Measurements from ENCODE around the gene ANO10. TPM values are rescaled to one million over a fixed set of nuclear protein-coding genes. Genes with fewer than 3 reads are reported as not detected.

The ANO10 gene
- total and polyA plus RNA-seq, 4 donors = 33.7 to 44.2 (median 38.3) TPM

DNA sequence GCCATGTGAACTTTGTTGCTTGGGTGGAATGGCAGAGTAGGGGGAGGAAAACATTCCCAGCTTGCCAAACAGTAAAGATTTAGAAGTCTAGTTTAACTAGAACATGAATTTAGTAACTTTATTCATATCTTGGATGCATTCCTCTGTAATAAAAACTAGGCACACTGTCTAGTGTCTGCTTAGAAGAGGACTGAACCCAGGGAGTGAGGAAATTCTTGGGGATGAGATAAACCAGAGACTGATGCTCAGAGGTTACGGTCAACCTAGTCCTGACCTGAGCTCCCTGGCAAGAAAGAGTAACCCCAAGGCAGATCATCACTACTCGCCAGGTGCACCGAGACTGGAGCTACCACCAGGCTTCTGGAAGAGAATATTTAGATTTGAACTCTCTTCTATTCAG lies 277.3 kb downstream of the ANO10 start:
- no CpG with 5 or more reads among the region's 3 CpGs for WGBS (ENCODE audit: insufficient coverage)
- H3K27ac ChIP-seq (ENCODE audit: low read depth, low read length) = no peak overlapping the region

DNA sequence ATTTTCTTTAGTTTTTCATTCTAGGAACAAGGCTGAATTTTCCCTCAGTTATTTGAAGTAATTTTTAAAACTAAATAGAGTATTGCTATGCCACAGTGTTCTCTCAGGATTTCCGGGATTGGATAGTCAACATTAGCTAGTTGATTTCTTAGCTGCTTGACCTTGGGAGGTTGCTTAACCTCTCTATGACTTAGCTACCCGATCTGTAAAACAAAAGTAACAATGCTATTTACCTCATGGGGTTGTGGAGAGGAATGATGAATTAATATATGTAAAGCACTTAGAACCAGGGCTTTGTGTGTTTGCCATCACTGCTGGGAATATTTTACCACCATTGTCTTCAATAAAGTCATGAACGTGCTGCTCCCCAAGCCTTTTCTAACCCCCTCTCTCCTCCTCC lies 278.0 kb downstream of the ANO10 start:
- Histone ChIP-seq H3K4me1 (ENCODE audit: control insufficient read depth, insufficient read depth, low read length) (no peaks in the 10 kb centered on the region), H3K4me3 (ENCODE audit: low read depth, low read length) (no peak overlapping the region), H3K9me3 (ENCODE audit: control insufficient read depth, insufficient read depth, low read length) (no peaks in the 10 kb centered on the region), H3K27me3 (ENCODE audit: control insufficient read depth, insufficient read depth, low read length) (no peaks in the 10 kb centered on the region), H3K36me3 (ENCODE audit: control insufficient read depth, insufficient read depth, low read length) (peaks cover 29% of the 10 kb centered on the region), H3K27ac (ENCODE audit: low read depth, low read length) (no peak overlapping the region)
- DNase-seq (ENCODE audit: low read depth in 4 of 6, low spot score in 6 of 6) = no peak
- 80% methylated on average over 1 of the region's 3 CpGs for WGBS (ENCODE audit: insufficient coverage)

More for the DNA sequence above, 277.3 kb downstream of the ANO10 start:
- Histone ChIP-seq H3K4me3 (ENCODE audit: low read depth, low read length) (no peak overlapping the region), H3K36me3 (ENCODE audit: control insufficient read depth, insufficient read depth, low read length) (peaks cover 31% of the 10 kb centered on the region), H3K9me3 (ENCODE audit: control insufficient read depth, insufficient read depth, low read length) (no peaks in the 10 kb centered on the region), H3K4me1 (ENCODE audit: control insufficient read depth, insufficient read depth, low read length) (no peaks in the 10 kb centered on the region), H3K27me3 (ENCODE audit: control insufficient read depth, insufficient read depth, low read length) (no peaks in the 10 kb centered on the region)
- DNase-seq (ENCODE audit: low read depth in 4 of 6, low spot score in 6 of 6) = no peak

DNA sequence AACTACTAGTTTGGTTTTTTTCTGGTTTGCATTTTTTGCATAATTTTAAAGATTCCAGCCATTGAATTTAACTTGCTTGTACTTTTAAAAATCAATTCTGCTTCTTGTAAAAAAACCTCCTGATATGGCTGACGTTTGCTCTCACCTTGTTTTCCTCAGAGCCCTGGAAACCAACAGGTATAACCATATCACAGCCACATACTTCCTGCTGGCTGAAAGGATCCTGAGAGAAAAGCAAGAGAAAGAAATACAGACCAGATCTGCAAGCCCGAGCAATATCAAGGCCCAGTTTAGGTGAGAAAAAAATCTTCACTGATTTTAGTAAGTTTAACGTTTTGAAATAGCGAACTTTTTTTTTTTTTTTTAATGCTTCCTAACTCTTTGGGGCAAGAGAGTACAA lies 278.6 kb downstream of the ANO10 start:
- Histone ChIP-seq H3K27me3 (ENCODE audit: control insufficient read depth, insufficient read depth, low read length) (no peaks in the 10 kb centered on the region), H3K4me3 (ENCODE audit: low read depth, low read length) (no peak overlapping the region), H3K9me3 (ENCODE audit: control insufficient read depth, insufficient read depth, low read length) (peaks cover 3% of the 10 kb centered on the region), H3K27ac (ENCODE audit: low read depth, low read length) (no peak overlapping the region), H3K4me1 (ENCODE audit: control insufficient read depth, insufficient read depth, low read length) (no peaks in the 10 kb centered on the region), H3K36me3 (ENCODE audit: control insufficient read depth, insufficient read depth, low read length) (peaks cover 24% of the 10 kb centered on the region)
- 60% methylated on average over 1 of the region's 4 CpGs for WGBS (ENCODE audit: insufficient coverage)
- no peak for DNase-seq (ENCODE audit: low read depth in 4 of 6, low spot score in 6 of 6)

DNA sequence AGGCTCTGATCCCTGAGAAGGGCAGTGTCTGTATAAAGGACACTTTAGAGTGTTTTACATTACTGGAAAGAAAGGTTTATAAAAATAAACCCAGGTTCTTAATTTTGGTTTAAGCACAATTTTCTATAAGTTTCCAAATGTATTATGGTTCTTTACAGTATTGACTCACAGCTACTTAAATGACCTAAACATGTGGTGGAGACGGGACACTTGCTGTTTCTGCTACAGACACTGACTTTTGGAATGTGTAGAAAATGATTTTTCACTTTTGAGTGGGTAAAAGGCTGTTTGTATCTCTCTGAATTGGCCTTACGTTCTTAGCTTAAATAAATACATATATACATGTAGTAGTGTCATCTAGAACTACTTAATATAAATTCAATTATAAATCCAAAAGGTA lies 280.0 kb downstream of the ANO10 start:
- Histone ChIP-seq H3K27me3 (ENCODE audit: control insufficient read depth, insufficient read depth, low read length) (no peaks in the 10 kb centered on the region), H3K4me3 (ENCODE audit: low read depth, low read length) (no peak overlapping the region), H3K36me3 (ENCODE audit: control insufficient read depth, insufficient read depth, low read length) (peaks cover 18% of the 10 kb centered on the region), H3K9me3 (ENCODE audit: control insufficient read depth, insufficient read depth, low read length) (peaks cover 8% of the 10 kb centered on the region), H3K4me1 (ENCODE audit: control insufficient read depth, insufficient read depth, low read length) (no peaks in the 10 kb centered on the region), H3K27ac (ENCODE audit: low read depth, low read length) (no peak overlapping the region)
- WGBS (ENCODE audit: insufficient coverage) = no CpG with 5 or more reads among the region's 2 CpGs
- no peak for DNase-seq (ENCODE audit: low read depth in 4 of 6, low spot score in 6 of 6)

DNA sequence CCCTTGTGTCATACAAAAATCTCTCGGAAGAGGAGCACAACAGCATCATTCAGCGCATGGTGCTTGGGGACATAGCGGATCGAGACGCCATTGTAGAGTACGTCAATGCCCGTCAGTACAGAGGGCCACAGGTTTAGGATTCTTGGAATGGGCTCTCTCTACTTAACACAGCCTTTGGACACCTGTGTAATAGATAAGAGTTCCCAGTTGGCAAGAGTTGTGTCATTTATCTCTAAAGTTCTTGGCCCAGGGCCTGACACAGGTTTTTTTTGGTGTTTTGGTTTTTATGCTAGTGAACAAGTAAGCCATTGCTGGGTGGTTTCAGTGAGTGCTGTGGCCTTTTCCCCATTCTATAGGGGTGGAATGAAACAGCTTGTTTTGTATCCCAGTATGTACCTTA lies 281.4 kb downstream of the ANO10 start:
- Histone ChIP-seq H3K27ac (ENCODE audit: low read depth, low read length) (no peak overlapping the region), H3K4me3 (ENCODE audit: low read depth, low read length) (no peak overlapping the region), H3K36me3 (ENCODE audit: control insufficient read depth, insufficient read depth, low read length) (peaks cover 27% of the 10 kb centered on the region), H3K9me3 (ENCODE audit: control insufficient read depth, insufficient read depth, low read length) (peaks cover 11% of the 10 kb centered on the region), H3K4me1 (ENCODE audit: control insufficient read depth, insufficient read depth, low read length) (no peaks in the 10 kb centered on the region), H3K27me3 (ENCODE audit: control insufficient read depth, insufficient read depth, low read length) (no peaks in the 10 kb centered on the region)
- DNase-seq (ENCODE audit: low read depth in 4 of 6, low spot score in 6 of 6) = no peak
- WGBS (ENCODE audit: insufficient coverage) = 93% methylated on average over 3 of the region's 7 CpGs

DNA sequence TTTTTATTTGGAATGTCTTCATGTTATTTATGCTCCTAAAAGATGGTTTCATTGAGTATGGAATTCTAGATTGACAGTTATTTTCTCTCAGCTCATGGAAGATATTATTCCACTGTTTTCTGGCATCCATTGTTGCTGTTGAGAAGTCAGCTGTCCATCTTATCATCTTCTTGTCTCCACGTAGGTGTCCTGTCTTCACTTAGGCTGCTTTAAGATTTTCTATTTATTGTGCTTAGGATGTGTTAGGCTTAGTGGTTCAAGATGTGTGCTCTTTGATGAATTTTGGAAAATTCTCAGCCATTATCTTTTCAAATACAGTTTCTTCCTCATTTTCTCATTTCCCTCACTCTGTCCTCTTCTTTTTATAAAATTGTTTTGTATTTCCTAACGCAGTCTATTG lies 283.5 kb downstream of the ANO10 start:
- Histone ChIP-seq H3K36me3 (ENCODE audit: control insufficient read depth, insufficient read depth, low read length) (peaks cover 28% of the 10 kb centered on the region), H3K4me1 (ENCODE audit: control insufficient read depth, insufficient read depth, low read length) (no peaks in the 10 kb centered on the region), H3K27me3 (ENCODE audit: control insufficient read depth, insufficient read depth, low read length) (no peaks in the 10 kb centered on the region), H3K27ac (ENCODE audit: low read depth, low read length) (no peak overlapping the region), H3K4me3 (ENCODE audit: low read depth, low read length) (no peak overlapping the region), H3K9me3 (ENCODE audit: control insufficient read depth, insufficient read depth, low read length) (peaks cover 12% of the 10 kb centered on the region)
- no CpG with 5 or more reads among the region's 2 CpGs for WGBS (ENCODE audit: insufficient coverage)
- DNase-seq (ENCODE audit: low read depth in 4 of 6, low spot score in 6 of 6) = no peak

DNA sequence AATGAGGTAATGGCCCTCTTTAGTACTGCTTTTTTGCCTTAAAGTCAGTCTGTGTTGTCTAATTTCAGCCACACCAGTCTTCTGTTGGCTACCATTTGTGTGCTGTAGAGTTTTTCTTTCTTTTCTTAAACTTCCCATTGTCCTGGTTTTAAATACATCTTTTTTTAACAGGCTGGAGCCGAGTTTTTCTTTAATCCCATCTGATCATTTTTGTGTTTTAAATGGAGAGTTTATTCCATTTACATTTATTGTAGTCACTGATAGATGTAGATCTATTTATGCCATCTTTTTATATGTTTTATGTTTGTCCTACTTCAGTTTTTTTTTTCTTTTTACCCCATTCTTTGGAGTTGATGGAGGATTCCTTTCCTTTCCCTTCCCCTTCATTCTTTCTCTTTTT lies 286.0 kb downstream of the ANO10 start:
- no peaks in the 10 kb centered on the region for H3K27me3 ChIP-seq (ENCODE audit: control insufficient read depth, insufficient read depth, low read length)
- no peak for DNase-seq (ENCODE audit: low read depth in 4 of 6, low spot score in 6 of 6)
- no CpG with 5 or more reads among the region's 1 CpG for WGBS (ENCODE audit: insufficient coverage)
- peaks cover 12% of the 10 kb centered on the region for H3K9me3 ChIP-seq (ENCODE audit: control insufficient read depth, insufficient read depth, low read length)
- H3K36me3 ChIP-seq (ENCODE audit: control insufficient read depth, insufficient read depth, low read length) = peaks cover 26% of the 10 kb centered on the region
- no peaks in the 10 kb centered on the region for H3K4me1 ChIP-seq (ENCODE audit: control insufficient read depth, insufficient read depth, low read length)
- H3K27ac ChIP-seq (ENCODE audit: low read depth, low read length) = no peak overlapping the region
- H3K4me3 ChIP-seq (ENCODE audit: low read depth, low read length) = no peak overlapping the region

DNA sequence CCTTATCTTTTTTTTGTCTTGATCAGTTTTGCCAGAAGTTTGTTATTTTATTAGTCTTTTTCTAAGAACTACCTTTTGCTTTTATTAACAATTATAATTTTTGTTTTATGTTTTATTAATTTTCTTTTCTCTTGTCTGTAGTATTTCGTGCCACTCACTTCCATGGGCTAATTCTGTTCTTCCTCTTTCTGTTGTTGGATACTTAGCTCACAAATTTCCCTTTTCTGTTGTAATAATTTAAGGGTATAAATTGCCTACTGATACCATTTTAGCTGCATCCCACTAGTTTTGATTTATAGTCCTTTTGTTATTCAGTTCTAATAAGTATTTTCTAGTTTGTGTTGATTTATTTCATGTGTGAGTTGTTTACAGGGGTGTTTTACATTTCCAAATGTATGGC lies 286.8 kb downstream of the ANO10 start:
- no peak for DNase-seq (ENCODE audit: low read depth in 4 of 6, low spot score in 6 of 6)
- H3K4me3 ChIP-seq (ENCODE audit: low read depth, low read length) = no peak overlapping the region
- H3K27ac ChIP-seq (ENCODE audit: low read depth, low read length) = no peak overlapping the region
- H3K36me3 ChIP-seq (ENCODE audit: control insufficient read depth, insufficient read depth, low read length) = peaks cover 21% of the 10 kb centered on the region
- WGBS (ENCODE audit: insufficient coverage) = no CpG with 5 or more reads among the region's 1 CpG
- H3K27me3 ChIP-seq (ENCODE audit: control insufficient read depth, insufficient read depth, low read length) = no peaks in the 10 kb centered on the region
- H3K9me3 ChIP-seq (ENCODE audit: control insufficient read depth, insufficient read depth, low read length) = peaks cover 12% of the 10 kb centered on the region
- no peaks in the 10 kb centered on the region for H3K4me1 ChIP-seq (ENCODE audit: control insufficient read depth, insufficient read depth, low read length)

DNA sequence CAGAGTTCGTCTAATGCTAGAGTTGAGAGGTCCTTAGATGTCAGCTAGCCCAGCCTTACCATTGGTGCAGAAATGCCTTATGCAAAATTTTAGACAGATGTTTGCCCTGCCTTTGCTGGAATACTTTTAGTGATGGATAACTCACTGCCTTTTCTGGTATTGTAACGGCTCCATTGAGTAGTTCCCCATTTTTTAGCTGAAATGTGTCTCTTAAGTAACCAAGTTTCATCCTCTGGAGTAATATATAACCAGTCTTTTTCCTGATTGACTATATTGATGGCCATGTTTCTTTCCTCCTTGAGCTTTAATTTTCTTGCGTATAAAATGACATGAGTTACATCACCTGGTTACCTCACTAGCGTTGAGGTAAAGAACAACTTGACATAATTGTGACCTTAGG lies 290.4 kb downstream of the ANO10 start:
- no peak for DNase-seq (ENCODE audit: low read depth in 4 of 6, low spot score in 6 of 6)
- WGBS (ENCODE audit: insufficient coverage) = 25% methylated on average over 1 of the region's 4 CpGs
- H3K9me3 ChIP-seq (ENCODE audit: control insufficient read depth, insufficient read depth, low read length) = peaks cover 4% of the 10 kb centered on the region
- H3K4me1 ChIP-seq (ENCODE audit: control insufficient read depth, insufficient read depth, low read length) = peaks cover 3% of the 10 kb centered on the region
- no peak overlapping the region for H3K4me3 ChIP-seq (ENCODE audit: low read depth, low read length)
- no peak overlapping the region for H3K27ac ChIP-seq (ENCODE audit: low read depth, low read length)
- no peaks in the 10 kb centered on the region for H3K27me3 ChIP-seq (ENCODE audit: control insufficient read depth, insufficient read depth, low read length)
- peaks cover 12% of the 10 kb centered on the region for H3K36me3 ChIP-seq (ENCODE audit: control insufficient read depth, insufficient read depth, low read length)

DNA sequence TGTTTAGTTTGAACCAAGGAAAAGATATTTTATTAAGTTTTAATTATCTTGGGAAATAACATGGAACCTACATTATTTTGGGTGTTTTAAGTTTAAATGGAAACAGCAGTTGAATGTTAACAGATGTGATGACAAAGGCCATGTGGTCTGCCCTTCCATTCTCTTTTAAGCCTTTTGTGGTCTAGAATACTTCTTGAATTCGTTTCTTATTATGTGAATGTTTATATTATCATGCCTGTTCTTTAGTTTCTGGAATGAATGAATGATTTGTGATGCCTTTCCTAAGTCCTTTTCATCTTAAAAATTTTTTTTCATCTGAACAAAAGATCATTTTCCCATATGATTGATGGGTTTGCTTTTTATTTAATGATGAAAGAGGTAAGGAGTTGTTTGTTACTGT lies 290.8 kb downstream of the ANO10 start:
- H3K4me1 ChIP-seq (ENCODE audit: control insufficient read depth, insufficient read depth, low read length) = peaks cover 3% of the 10 kb centered on the region
- peaks cover 2% of the 10 kb centered on the region for H3K9me3 ChIP-seq (ENCODE audit: control insufficient read depth, insufficient read depth, low read length)
- H3K4me3 ChIP-seq (ENCODE audit: low read depth, low read length) = no peak overlapping the region
- no CpG with 5 or more reads among the region's 1 CpG for WGBS (ENCODE audit: insufficient coverage)
- peaks cover 8% of the 10 kb centered on the region for H3K36me3 ChIP-seq (ENCODE audit: control insufficient read depth, insufficient read depth, low read length)
- no peak overlapping the region for H3K27ac ChIP-seq (ENCODE audit: low read depth, low read length)
- H3K27me3 ChIP-seq (ENCODE audit: control insufficient read depth, insufficient read depth, low read length) = no peaks in the 10 kb centered on the region
- no peak for DNase-seq (ENCODE audit: low read depth in 4 of 6, low spot score in 6 of 6)

Data from spinal cord (tissue), 10 donors.